Right lobe of liver (tissue), 4 donors: Measurements from ENCODE around the gene AK1.

Source experiments
- POLR2A ChIP-seq: fragments of 450-650 bp; IDR thresholded peaks from one replicate; pipeline ENCODE4 v1.6.1; 2017; ENCODE audit warnings: antibody characterized with exemption, mild to moderate bottlenecking
- TF ChIP-seq, protein P1 (sequence below), 4 donors: fragments of 200-600 bp in 3 of 4; fragments of 450-650 bp in 1 of 4; IDR thresholded peaks; one replicate each; pipeline versions ENCODE4 v1.5.1 to v1.8.0; 2016 to 2022; ENCODE audit warnings: antibody characterized with exemption in 4 of 4, mild to moderate bottlenecking in 2 of 4
- donor health status: DM: no; HTN: no; CAD: no.
- donor health status: DM: no; HTN: no; CAD: no.
- donor health status: DM: no; HTN: yes; CAD: no.

DNA sequence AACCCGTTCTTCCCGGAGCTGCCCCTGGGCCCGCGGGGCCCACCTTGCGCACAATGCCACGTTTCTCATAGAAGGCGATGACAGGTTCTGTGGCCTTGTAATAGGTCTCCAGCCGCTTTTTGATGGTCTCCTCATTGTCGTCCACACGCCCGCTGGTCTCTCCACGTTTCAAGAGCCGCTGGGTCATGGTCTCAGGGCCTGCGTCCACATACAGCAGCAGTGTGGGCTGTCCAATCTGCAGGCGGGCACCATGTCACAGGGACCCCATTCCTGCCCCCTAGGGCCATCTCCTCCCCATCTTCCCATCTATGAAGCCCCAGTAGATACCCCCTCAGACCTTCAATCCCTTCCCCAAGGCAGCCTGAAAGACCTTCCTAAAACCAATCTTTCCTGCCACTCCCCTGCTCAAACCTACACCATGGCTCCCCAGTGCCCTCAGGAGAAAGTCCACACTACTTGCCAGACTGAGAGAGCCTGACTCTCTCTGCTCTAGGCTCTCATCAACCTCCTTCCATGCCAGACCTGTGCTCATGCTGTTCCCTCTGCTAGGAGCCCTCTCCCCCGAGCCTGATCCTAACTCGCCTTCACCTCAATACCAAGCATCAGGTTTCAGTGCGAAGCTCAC, 9.1 kb downstream of the AK1 start:
- TF ChIP-seq, protein P1, sequence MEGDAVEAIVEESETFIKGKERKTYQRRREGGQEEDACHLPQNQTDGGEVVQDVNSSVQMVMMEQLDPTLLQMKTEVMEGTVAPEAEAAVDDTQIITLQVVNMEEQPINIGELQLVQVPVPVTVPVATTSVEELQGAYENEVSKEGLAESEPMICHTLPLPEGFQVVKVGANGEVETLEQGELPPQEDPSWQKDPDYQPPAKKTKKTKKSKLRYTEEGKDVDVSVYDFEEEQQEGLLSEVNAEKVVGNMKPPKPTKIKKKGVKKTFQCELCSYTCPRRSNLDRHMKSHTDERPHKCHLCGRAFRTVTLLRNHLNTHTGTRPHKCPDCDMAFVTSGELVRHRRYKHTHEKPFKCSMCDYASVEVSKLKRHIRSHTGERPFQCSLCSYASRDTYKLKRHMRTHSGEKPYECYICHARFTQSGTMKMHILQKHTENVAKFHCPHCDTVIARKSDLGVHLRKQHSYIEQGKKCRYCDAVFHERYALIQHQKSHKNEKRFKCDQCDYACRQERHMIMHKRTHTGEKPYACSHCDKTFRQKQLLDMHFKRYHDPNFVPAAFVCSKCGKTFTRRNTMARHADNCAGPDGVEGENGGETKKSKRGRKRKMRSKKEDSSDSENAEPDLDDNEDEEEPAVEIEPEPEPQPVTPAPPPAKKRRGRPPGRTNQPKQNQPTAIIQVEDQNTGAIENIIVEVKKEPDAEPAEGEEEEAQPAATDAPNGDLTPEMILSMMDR (IDR thresholded peaks at IDR 0.05): no peak
- no peak for TF ChIP-seq POLR2A
